Right atrium auricular region (tissue), 2 donors: Measurements from ENCODE around the gene MBD5. TPM values are rescaled to one million over a fixed set of nuclear protein-coding genes. Genes with fewer than 3 reads are reported as not detected.

ENCODE experiments used
- DNase-seq: peaks from one replicate; pipeline ENCODE4 v3.0.0-alpha.2; 2019; ENCODE audit warnings: low spot score
- H3K27ac ChIP-seq, 2 donors: fragments of 200-600 bp; sonication (generic); 1 replicate in 1 of 2; 2 replicates in 1 of 2; pipeline ENCODE4 v1.5.1; 2016 to 2019
- H3K27me3 ChIP-seq, 2 donors: fragments of 200-600 bp; sonication (generic); one replicate each; pipeline versions ENCODE4 v1.5.1 to v1.6.0; 2017 to 2019
- H3K36me3 ChIP-seq: fragments of 200-600 bp; sonication (generic); one replicate; pipeline ENCODE4 v1.5.1; 2016
- H3K4me1 ChIP-seq, 2 donors: fragments of 200-600 bp; sonication (generic); one replicate each; pipeline versions ENCODE4 v1.5.1 to v1.6.0; 2017 to 2019
- H3K4me3 ChIP-seq, 2 donors: fragments of 200-600 bp; sonication (generic); 1 replicate in 1 of 2; 2 replicates in 1 of 2; pipeline ENCODE4 v1.5.1; 2017 to 2019; ENCODE audit warnings: mild to moderate bottlenecking in 1 of 2, moderate library complexity in 1 of 2
- H3K9me3 ChIP-seq, 2 donors: fragments of 200-600 bp; sonication (generic); one replicate each; pipeline ENCODE4 v1.5.1; 2019
- total RNA-seq, 2 donors: library from RNA; depleted of rRNA; stranded (reverse); fragments of >200 nt; gene quantifications; one replicate each; pipeline ENCODE4 v1.1.0, GENCODE V29; 2016
- TF ChIP-seq, protein P1 (sequence below), 2 donors: fragments of 200-600 bp; sonication (generic); IDR thresholded peaks; one replicate each; pipeline ENCODE4 v1.5.1; 2019; ENCODE audit warnings: antibody characterized with exemption in 2 of 2

Gene MBD5
- total RNA-seq, 2 donors from 2014 or later, result 14.5 to 22.8 TPM

DNA sequence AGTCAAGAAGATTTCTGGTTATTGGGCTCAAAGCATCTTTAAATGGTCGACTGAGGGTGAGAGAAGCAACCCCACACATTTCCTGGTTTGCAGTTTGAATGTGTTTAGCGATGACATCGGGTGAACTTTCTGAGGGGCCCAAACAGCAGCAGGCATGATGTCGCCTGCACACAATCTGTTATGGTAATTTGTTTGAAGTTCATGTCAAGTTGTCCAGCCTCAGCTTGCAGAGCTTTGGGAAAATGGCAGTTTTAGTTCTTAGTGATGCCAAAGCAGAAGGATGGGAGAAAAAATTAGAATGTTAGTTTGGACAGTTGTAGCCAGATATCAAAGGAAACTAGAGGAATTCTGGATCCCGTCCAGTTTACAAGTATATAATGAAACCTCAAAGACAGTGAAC is 284.6 kb downstream of the MBD5 start:
- H3K27ac ChIP-seq, result no peak overlapping the region
- H3K9me3 ChIP-seq, result no peaks in the 10 kb centered on the region
- TF ChIP-seq, protein P1, sequence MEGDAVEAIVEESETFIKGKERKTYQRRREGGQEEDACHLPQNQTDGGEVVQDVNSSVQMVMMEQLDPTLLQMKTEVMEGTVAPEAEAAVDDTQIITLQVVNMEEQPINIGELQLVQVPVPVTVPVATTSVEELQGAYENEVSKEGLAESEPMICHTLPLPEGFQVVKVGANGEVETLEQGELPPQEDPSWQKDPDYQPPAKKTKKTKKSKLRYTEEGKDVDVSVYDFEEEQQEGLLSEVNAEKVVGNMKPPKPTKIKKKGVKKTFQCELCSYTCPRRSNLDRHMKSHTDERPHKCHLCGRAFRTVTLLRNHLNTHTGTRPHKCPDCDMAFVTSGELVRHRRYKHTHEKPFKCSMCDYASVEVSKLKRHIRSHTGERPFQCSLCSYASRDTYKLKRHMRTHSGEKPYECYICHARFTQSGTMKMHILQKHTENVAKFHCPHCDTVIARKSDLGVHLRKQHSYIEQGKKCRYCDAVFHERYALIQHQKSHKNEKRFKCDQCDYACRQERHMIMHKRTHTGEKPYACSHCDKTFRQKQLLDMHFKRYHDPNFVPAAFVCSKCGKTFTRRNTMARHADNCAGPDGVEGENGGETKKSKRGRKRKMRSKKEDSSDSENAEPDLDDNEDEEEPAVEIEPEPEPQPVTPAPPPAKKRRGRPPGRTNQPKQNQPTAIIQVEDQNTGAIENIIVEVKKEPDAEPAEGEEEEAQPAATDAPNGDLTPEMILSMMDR (IDR thresholded peaks at IDR 0.05), result no peak
- H3K4me1 ChIP-seq, result no peaks in the 10 kb centered on the region
- DNase-seq, result no peak
- no peaks in the 10 kb centered on the region for H3K36me3 ChIP-seq
- no peak overlapping the region for H3K4me3 ChIP-seq
- H3K27me3 ChIP-seq, result no peaks in the 10 kb centered on the region

DNA sequence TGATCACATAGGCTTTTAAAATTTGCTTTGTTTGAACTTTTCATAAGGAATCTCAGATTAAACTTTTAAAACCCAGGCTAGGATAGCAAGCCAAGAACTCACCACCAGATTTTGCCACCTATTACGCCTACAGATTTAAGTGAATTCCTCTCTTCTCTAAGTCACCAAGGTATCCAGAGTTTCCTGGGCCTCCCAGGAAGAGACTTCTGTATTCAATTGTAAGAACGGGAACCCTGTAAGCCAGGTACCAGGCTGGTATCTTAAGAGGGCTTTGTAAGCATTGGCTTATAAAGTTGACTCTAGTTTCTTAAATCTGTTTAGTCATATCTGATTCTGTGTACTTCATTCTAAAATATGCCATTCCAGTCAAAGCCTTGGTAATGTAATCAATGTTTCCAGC is 285.1 kb downstream of the MBD5 start:
- Histone ChIP-seq H3K4me3 (no peak overlapping the region), H3K9me3 (no peaks in the 10 kb centered on the region), H3K27me3 (no peaks in the 10 kb centered on the region), H3K36me3 (no peaks in the 10 kb centered on the region), H3K4me1 (no peaks in the 10 kb centered on the region), H3K27ac (no peak overlapping the region)
- no peak for DNase-seq
- TF ChIP-seq, protein P1 (IDR thresholded peaks at IDR 0.05), result no peak

DNA sequence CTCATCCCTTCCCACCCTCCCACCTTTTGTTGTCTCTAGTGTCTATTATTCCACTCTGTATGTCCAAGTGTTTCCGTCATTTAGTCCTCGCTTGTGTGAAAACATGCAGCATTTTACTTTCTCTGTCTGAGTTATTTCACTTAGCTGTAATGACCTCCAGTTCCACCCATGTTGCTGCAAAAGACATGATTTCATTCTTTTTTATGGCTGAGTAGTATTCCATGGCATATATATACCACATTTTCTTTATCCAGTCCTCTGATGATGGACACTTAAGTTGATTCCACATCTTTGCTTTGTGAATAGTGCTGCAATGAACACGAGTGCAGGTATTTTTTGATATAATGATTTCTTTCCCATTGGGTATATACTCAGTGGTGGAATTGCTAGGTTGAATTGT is 296.7 kb downstream of the MBD5 start:
- Histone ChIP-seq H3K4me3 (no peak overlapping the region), H3K27ac (no peak overlapping the region), H3K36me3 (no peaks in the 10 kb centered on the region), H3K9me3 (peaks cover 0 to 6% of the 10 kb centered on the region in 2 donors), H3K27me3 (no peaks in the 10 kb centered on the region), H3K4me1 (peaks cover 0 to 5% of the 10 kb centered on the region in 2 donors)
- no peak for DNase-seq
- TF ChIP-seq, protein P1 (IDR thresholded peaks at IDR 0.05), result no peak

DNA sequence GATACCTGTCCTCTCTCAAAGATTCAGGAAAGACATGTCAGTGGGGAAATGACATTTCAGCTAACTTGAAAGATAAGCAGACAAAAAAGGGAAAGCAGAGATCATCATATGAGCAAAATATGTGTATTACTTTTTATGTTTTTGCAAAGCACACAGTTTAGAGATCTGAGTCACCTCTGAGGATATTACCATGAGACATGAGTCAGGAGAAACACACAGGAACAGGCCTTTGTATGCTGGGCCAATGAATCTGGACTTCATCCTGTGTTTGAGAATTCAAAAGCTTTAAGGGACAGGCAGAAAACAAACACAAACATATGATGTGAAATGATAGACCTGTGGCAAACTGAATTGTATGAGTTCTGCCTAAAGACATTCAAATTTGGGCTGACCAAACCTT is 317.6 kb downstream of the MBD5 start:
- TF ChIP-seq, protein P1 (IDR thresholded peaks at IDR 0.05), result no peak
- Histone ChIP-seq H3K36me3 (no peaks in the 10 kb centered on the region), H3K27me3 (no peaks in the 10 kb centered on the region), H3K4me1 (no peaks in the 10 kb centered on the region), H3K4me3 (no peak overlapping the region), H3K9me3 (peaks cover 3 to 9% of the 10 kb centered on the region in 2 donors), H3K27ac (no peak overlapping the region)
- no peak for DNase-seq

DNA sequence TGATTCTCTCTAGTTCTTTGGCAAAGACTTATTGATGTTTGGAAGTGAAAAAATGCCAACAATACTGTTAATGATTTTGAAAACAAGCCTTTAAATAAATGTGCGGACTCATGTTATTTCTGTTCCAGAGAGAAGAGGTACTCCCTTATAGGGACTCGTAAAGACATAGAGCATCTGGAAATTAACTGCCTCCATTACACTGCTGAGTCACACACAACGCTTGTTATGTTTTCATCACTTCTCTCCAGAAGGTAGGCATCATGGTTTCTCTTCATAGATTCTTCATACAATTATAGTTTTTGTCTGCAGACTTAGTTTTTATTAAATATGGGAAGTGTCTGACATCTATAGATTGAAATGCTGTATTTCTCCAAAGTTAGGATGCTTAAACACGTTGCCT is 321.2 kb downstream of the MBD5 start:
- H3K36me3 ChIP-seq, result no peaks in the 10 kb centered on the region
- H3K4me3 ChIP-seq, result no peak overlapping the region
- no peaks in the 10 kb centered on the region for H3K4me1 ChIP-seq
- TF ChIP-seq, protein P1 (IDR thresholded peaks at IDR 0.05), result no peak
- H3K27ac ChIP-seq, result no peak overlapping the region
- no peaks in the 10 kb centered on the region for H3K27me3 ChIP-seq
- H3K9me3 ChIP-seq, result peaks cover 3 to 16% of the 10 kb centered on the region in 2 donors
- no peak for DNase-seq

DNA sequence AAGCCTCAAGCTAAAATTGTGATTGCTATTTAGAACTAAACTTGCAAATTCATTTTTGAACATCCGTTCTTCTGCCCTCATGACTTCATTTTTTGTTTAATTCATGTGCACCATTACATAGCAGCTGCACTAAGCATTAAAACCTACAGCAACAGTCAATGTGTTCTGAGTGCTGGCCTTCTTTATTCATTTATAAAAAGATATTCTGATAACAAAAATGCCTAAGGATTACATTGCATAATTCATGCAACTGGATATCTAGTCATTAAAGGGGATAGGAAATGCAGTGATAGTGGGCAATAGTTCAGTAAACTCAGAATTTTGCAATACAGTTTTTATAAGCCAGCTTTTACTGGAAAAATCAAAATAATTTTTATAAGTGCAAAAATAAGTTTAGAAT is 329.3 kb downstream of the MBD5 start:
- H3K36me3 ChIP-seq, result no peaks in the 10 kb centered on the region
- no peak overlapping the region for H3K27ac ChIP-seq
- DNase-seq, result no peak
- no peaks in the 10 kb centered on the region for H3K4me1 ChIP-seq
- TF ChIP-seq, protein P1 (IDR thresholded peaks at IDR 0.05), result no peak
- peaks cover 0 to 4% of the 10 kb centered on the region in 2 donors for H3K9me3 ChIP-seq
- H3K4me3 ChIP-seq, result no peak overlapping the region
- no peaks in the 10 kb centered on the region for H3K27me3 ChIP-seq
